Right ventricle myocardium inferior (tissue), 1 donor: ENCODE data around the gene SHISA5. TPM values are rescaled to one million over a fixed set of nuclear protein-coding genes. Genes with fewer than 3 reads are reported as not detected.

Source experiments
- ATAC-seq: fragments of 200-7000 bp; cut with Tn5 transposase; one replicate; pipeline ENCODE4 v1.9.1; 2020; ENCODE audit warnings: mild to moderate bottlenecking, moderate library complexity
- DNase-seq: peaks from one replicate; pipeline ENCODE4 v3.0.0; 2021; ENCODE audit errors: missing footprints
- intact Hi-C: fragments of 100-400 bp; cut with DNase I; formaldehyde crosslinking; loops from one replicate; pipeline ENCODE4 v1.11.0; 2022
- microRNA-seq: library from miRNA; unstranded; fragments of <30 nt; microRNA quantifications from one replicate; pipeline ENCODE4 v1.2.0, GENCODE V29; 2020
- total RNA-seq: library from RNA; stranded (reverse); fragmentation: NEBNext Ultra II Directional; extraction: Animal tissue kit (Norgen Biotek cat#: 25700); gene quantifications from one replicate; pipeline ENCODE4 v1.2.1, GENCODE V29; 2021
- donor health status: DM: no; HTN: yes; CAD: no; lungs with severe emphysema.

The SHISA5 gene
- total RNA-seq, 1 donor from 2014 or later, result 57.3 TPM

GRCh38 chr3:48427630-48427962, 76.4 kb downstream of the SHISA5 start:
- ATAC-seq, result no peak
- DNase-seq, result no peak
- intact Hi-C loops, result no loop called here

GRCh38 chr3:48426944-48427629, 76.9 kb downstream of the SHISA5 start:
- intact Hi-C loops, result no loop called here
- DNase-seq (no peak), ATAC-seq (no peak)

- ATAC-seq (peak; percentile 73), DNase-seq (no peak)
- intact Hi-C loops, result no loop called here
Measured at GRCh38 chr3:48426401-48426909, 77.5 kb downstream of the SHISA5 start.

- intact Hi-C loops, result no loop called here
- peak; percentile 50 for ATAC-seq
- no peak for DNase-seq
Measured at GRCh38 chr3:48425281-48425812, 78.6 kb downstream of the SHISA5 start.

GRCh38 chr3:48423883-48424695, 79.9 kb downstream of the SHISA5 start:
- intact Hi-C loops, result no loop called here
- DNase-seq (no peak), ATAC-seq (no peak)

- DNase-seq (no peak), ATAC-seq (no peak)
- intact Hi-C loops, result no loop called here
Measured at GRCh38 chr3:48423241-48423882, 80.6 kb downstream of the SHISA5 start.

GRCh38 chr3:48422681-48423080, 81.3 kb downstream of the SHISA5 start:
- no peak for DNase-seq
- no peak for ATAC-seq
- intact Hi-C loops, result no loop called here

GRCh38 chr3:48422272-48422671, 81.7 kb downstream of the SHISA5 start:
- intact Hi-C loops, result no loop called here
- no peak for ATAC-seq
- no peak for DNase-seq

GRCh38 chr3:48420561-48420960, 83.4 kb downstream of the SHISA5 start:
- no peak for ATAC-seq
- intact Hi-C loops, result no loop called here
- no peak for DNase-seq

- ATAC-seq (no peak), DNase-seq (no peak)
Measured at GRCh38 chr3:48419597-48419996, 84.4 kb downstream of the SHISA5 start.

GRCh38 chr3:48419149-48419548, 84.8 kb downstream of the SHISA5 start:
- intact Hi-C loops, result no loop called here
- no peak for DNase-seq
- no peak for ATAC-seq

More at GRCh38 chr3:48419597-48419996, 84.4 kb downstream of the SHISA5 start:
- intact Hi-C loops, result no loop called here

GRCh38 chr3:48418651-48419050, 85.3 kb downstream of the SHISA5 start:
- DNase-seq, result no peak
- no peak for ATAC-seq
- intact Hi-C loops, result no loop called here

- intact Hi-C loops, result no loop called here
- ATAC-seq, result no peak
- no peak for DNase-seq
Measured at GRCh38 chr3:48418140-48418539, 85.8 kb downstream of the SHISA5 start.

Small RNAs within 50 kb of the gene (microRNA-seq; reads per million reads assigned to microRNA genes)
- not detected for gene MIR6823

Other genes starting within 250 kb of the SHISA5 start
- gene NME6, start 202.8 kb downstream of the SHISA5 start, total RNA-seq, result 20.0 TPM
- not detected for gene SPINK8, start 170.5 kb downstream of the SHISA5 start, total RNA-seq
- not detected for gene FBXW12, start 132.0 kb downstream of the SHISA5 start, total RNA-seq
- 45.4 TPM for gene PLXNB1, start 74.1 kb downstream of the SHISA5 start, total RNA-seq
- gene CCDC51, start 64.1 kb downstream of the SHISA5 start, total RNA-seq, result 13.3 TPM
- gene TMA7, start 63.9 kb downstream of the SHISA5 start, total RNA-seq, result 251 TPM
- 3.2 TPM for gene ATRIP, start 57.4 kb downstream of the SHISA5 start, total RNA-seq
- gene PFKFB4, start 52.6 kb upstream of the SHISA5 start, total RNA-seq, result 2.4 TPM
- gene UCN2, start 59.6 kb upstream of the SHISA5 start, total RNA-seq, result not detected
- gene COL7A1, start 91.2 kb upstream of the SHISA5 start, total RNA-seq, result 14.9 TPM
- gene UQCRC1, start 105.5 kb upstream of the SHISA5 start, total RNA-seq, result 1,186 TPM
- gene TMEM89, start 117.6 kb upstream of the SHISA5 start, total RNA-seq, result not detected
- gene SLC26A6, start 131.3 kb upstream of the SHISA5 start, total RNA-seq, result 14.1 TPM
- 0.38 TPM for gene CELSR3, start 158.7 kb upstream of the SHISA5 start, total RNA-seq
- 15.4 TPM for gene NCKIPSD, start 181.7 kb upstream of the SHISA5 start, total RNA-seq
- 29.3 TPM for gene IP6K2, start 213.0 kb upstream of the SHISA5 start, total RNA-seq